NCI-H748 (cell line): ENCODE results near the gene MARCKS.

ENCODE experiments used
- DNase-seq: peaks from one replicate; lab custom pipeline; 2025; ENCODE audit not compliant: unreplicated experiment; lab: John Stamatoyannopoulos, UW

Gene MARCKS, protein sequence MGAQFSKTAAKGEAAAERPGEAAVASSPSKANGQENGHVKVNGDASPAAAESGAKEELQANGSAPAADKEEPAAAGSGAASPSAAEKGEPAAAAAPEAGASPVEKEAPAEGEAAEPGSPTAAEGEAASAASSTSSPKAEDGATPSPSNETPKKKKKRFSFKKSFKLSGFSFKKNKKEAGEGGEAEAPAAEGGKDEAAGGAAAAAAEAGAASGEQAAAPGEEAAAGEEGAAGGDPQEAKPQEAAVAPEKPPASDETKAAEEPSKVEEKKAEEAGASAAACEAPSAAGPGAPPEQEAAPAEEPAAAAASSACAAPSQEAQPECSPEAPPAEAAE

GRCh38 chr6:113856625-113857555, at the start of gene MARCKS:
MARCKS (plus strand) TSS chr6:113857345; CDS start chr6:113857746, 401 bp downstream.
- DNase-seq: peak; percentile 96

DNA sequence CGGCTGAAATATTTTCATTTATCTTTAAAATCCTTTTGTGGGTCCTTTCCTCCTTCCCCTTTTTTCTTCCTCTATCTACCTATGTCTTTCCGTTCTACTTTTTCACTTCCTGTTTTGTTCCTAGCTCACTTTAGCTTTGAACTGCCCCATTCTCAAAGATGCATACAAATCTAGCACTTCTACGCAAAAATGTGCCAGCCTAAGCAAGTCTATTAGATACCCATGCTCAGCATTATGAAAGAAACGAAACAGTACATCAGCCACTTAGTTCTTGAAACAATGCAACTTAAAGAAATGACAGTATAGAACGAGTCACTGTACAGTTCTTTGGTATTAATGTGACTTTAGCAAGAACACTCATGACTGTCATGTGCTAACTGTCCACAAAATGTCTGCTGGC, 47.3 kb upstream of the MARCKS start:
- DNase-seq: no peak

- no peak for DNase-seq
Measured at GRCh38 chr6:113813142-113813541, 44.0 kb upstream of the MARCKS start.

GRCh38 chr6:113818578-113818977, 38.6 kb upstream of the MARCKS start:
- no peak for DNase-seq

DNA sequence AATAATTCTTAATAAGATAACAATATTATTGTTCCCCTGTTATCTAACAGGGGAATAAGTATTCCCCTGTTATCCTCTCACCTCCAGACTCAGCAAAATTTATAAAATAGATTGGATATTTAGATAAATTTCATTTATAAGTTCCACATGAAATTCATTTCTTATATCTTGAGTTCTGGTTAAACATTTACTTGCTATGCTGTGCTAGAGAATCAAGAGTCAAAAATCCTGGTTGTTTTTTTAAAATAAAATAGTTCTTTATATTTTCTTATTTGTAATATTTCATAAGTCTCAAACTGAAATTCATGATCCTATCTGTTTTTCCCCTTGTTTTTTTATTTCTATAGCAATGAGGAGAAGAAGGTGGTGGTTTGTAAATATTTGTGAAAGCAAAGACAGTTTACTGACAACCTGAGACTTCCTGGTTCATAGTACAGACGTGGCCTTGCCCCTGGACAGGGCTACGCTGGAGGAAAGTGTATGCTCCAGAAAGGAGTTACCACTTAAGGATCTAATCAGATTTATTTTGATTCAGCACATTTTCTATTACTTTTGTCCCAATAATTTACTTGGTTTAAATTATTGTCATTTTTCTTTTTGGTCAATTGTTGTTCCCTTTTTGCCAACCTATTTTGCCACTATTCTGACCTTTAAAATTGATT, 37.8 kb upstream of the MARCKS start:
- DNase-seq: no peak

DNA sequence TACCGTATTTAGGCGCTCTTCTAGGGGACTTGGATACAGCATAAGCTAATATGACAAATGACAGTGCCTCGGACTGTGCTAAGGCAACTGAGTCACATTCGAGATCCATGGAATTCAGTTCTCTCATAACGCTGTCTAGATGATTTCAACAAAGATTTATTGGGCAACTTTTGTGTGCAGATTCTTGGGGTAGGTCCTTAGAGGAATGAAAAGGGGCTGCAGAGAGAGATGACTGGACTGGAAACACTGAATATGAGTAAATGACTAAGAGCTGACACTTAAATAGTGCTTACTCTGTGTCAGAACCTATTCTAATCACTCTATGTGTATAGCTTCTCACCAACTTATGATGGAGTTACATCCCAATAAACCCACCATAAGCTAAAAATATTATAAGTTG, 36.4 kb upstream of the MARCKS start:
- DNase-seq: no peak

- DNase-seq: no peak
Measured at GRCh38 chr6:113821445-113821844, 35.7 kb upstream of the MARCKS start.

GRCh38 chr6:113823916-113824315, 33.2 kb upstream of the MARCKS start:
- DNase-seq: no peak

DNA sequence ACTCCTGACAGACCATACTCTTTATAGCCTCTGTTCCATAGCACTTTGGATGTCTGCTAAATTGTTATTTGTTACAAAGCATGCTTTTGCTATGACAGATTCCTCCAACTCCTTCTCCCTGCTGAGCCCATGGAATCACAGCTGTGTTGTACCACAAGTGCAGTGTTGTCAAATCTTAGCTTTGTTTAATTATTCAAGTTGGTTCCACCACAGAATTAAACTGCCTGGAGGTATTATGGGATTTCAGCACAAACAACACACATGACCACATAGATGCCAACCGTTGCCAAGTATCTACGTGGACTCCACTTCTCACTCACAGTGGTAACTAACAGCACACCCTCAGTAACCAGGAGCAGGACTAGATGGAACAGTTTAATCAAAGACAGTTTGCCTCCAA, 32.7 kb upstream of the MARCKS start:
- DNase-seq: no peak

- no peak for DNase-seq
Measured at GRCh38 chr6:113824866-113825265, 32.3 kb upstream of the MARCKS start.

DNA sequence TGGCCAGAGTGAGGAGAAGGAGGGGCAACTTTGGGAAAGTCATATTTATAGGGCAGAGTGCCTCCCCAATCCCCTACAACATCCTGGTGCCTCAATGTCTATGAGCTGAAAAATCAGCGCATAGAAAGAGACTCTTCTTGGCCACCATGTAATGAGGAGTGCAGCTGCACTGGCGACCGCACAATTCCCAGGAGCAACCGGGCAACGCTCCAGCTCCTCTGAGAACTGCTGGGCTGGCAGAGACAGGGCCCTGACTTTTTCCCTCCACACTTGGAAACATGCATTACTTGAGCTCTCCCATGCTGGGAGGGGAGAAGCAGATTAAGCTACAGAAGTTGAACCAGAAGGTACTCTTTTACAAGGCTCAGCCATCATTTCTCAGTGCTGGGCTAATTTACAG, 31.4 kb upstream of the MARCKS start:
- no peak for DNase-seq

GRCh38 chr6:113828984-113829695, 28.0 kb upstream of the MARCKS start:
- DNase-seq: no peak

DNA sequence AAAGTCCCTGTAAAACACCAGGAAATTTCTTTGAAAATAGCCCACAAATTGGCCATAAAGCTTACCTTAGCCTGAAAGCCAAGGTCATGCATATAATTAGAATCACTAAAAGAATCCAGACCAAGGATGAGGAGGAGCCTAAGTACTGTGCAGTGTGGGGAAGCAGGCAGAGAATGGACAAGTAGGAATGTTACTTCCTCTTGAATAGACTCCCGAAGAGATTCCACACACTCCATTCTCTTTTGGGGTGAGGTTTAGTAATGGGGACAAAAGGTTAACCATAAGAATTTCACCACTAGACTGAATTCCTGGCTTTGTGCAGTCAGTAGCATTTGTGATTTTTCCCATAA, 27.5 kb upstream of the MARCKS start:
- DNase-seq: no peak

GRCh38 chr6:113830140-113830539, 27.0 kb upstream of the MARCKS start:
- DNase-seq: no peak

DNA sequence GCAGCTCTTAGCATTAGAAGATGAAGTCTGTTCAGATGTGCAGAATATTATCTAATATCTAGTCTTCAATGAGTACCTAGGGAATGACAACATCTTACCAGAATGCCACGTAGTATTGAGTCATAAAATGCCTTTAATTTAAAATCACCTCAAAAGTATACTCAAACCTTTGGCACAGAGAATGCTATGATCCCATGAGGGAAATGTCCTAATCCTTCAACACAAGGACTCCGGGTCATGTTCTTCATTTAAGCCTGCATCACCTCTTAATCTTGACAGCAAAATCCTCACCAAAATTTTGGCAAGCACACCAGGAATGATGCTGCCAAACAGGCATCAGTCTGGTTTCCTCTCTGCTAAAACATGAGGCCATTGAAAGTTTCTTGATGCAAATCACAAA, 23.6 kb upstream of the MARCKS start:
- DNase-seq: no peak

DNA sequence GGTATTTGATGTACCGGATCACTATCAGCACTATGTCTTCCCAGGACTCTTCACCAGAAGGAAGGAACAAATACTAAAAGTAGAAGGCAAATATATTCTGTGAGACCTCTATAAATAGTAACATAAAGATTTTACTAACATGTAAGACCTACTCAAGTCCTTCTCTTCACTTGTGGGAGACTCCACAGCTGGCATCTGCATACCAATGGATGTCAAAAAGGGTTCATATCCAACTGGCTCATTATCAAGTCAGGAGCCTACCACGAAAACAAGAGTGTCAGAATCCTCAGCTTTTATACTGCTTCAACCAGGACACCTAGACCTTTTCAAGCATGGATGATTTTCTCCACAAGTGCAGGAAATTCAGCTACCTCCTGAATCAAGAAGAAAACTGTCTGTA, 20.0 kb upstream of the MARCKS start:
- no peak for DNase-seq

DNA sequence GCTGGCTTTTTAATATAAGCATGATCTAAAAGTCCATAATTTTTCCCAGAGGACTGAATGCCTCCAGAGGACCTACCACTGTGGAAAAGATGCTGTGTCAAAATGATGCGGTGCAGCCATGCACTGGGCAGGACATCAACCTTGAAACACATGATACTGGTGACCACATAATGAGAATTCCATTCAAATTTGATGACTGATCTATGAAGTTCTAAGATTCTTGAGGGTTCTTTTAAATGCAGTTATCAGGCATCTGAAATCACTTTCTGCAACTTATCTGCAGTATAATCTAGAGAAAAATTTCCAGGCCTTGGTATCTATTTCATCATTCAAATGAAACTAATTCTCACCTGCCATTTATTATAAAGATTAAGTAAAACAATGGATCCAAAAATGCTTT, 15.0 kb upstream of the MARCKS start:
- no peak for DNase-seq

- no peak for DNase-seq
Measured at GRCh38 chr6:113843500-113844073, 13.6 kb upstream of the MARCKS start.

- no peak for DNase-seq
Measured at GRCh38 chr6:113846577-113846976, 10.6 kb upstream of the MARCKS start.

GRCh38 chr6:113847447-113847846, 9.7 kb upstream of the MARCKS start:
- DNase-seq: no peak

DNA sequence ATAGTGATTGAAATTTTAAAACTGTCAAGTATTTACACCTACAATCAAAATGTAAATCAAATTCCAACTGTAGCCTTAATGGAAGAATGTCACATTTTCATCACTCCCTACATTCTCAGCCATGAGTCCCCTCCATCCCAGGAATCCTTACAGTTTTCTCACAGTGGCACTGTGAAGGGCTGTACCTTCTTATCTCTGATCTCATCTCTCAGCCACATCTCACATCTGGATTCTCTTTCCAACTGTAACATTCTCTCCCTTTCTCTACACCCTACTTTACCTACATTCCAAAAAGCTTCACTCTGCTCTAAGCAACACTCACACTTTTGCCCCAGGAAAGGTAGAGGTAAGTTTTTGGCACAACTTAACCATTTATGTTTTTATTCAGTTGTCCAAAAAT, 8.9 kb upstream of the MARCKS start:
- no peak for DNase-seq
